HG02623 (cell line): ENCODE measurements around the gene ZNF622.
"Not testable (repeated sequence)": the region's sequence is repeated elsewhere in the genome, so short reads cannot be mapped to it uniquely, and the experiment has no call there.

Source experiments
- ATAC-seq: cut with Tn5 transposase; IDR thresholded peaks from one replicate; pipeline ENCODE4 v1.9.1; 2021; ENCODE audit warnings: moderate library complexity; ENCODE audit not compliant: unreplicated experiment

The ZNF622 gene

DNA sequence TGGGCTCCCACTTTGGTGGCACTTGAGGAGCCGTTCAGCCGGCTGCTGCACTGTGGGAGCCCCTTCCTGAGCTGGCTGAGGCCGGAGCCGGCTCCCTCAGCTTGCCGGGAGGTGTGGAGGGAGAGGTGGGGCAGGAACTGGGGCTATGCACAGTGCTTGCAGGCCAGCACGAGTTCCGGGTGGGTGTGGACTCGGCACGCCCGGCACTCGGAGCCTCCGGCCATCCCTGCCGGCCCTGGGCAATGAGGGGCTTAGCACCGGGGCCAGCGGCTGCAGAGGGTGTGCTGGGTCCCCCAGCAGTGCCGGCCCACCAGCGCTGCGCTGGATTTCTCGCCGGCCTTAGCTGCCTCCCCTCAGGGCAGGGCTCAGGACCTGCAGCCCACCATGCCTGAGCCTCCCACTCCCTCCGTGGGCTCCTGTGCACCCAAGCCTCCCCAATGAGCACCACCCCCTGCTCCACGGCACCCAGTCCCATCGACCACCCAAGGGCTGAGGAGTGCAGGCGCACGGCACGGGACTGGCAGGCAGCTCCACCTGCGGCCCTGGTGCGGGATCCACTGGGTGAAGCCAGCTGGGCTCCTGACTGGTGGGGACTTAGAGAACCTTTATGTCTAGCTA, 29.4 kb downstream of the ZNF622 start:
- ATAC-seq: not testable (repeated sequence)

DNA sequence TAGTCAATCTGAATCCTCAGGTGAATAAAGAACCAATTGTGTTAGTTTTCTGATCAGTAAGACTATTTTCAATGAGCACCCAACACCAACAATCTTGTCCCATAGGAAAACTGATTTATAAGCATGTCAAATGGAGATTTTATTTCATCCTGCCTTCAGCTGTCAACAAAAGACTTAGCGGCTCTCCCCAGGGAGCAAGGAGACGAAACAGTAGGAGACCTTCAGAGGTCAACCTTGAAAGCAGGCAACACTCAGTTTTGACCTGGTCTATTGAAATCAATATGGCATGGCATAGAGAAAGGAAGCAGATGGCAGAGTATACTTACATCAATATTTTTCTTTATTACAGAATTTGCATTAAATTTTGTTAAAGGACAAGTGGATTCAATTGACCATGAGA, 34.1 kb downstream of the ZNF622 start:
- no peak for ATAC-seq

DNA sequence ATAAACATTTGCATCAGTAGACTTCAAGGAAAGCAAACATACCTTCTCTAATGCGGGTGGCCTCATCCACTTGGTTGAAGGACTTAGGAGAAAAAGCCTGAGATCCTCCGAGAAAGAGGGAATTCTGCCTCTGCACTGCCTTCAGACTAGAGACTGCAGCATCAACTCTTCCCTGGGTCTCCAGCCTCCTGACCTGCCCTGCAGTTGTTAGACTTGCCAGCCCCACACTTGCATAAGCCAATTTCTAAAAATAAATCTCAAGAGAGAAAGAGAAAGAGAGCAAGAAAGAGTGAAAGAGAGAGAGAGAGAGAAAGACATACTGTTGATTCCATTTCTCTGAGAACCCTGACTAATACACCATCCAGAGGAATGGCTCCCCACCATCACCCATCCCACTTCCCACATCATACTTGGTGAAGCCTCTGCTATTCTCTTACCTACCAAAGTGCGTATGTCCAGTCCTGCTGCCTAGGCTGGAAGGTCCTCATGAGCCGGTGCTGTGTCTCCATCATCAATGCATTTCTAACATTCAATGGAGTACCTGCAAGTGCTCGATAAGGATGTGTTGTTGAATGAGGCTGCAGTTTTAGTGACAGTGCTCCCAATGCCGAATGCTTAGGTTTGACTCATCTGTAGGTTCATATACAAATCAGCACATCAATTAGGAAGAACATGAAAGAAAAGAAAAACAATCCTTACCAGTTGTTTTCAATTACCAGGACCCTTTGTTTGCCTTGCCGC, 35.1 kb downstream of the ZNF622 start:
- ATAC-seq: no peak

DNA sequence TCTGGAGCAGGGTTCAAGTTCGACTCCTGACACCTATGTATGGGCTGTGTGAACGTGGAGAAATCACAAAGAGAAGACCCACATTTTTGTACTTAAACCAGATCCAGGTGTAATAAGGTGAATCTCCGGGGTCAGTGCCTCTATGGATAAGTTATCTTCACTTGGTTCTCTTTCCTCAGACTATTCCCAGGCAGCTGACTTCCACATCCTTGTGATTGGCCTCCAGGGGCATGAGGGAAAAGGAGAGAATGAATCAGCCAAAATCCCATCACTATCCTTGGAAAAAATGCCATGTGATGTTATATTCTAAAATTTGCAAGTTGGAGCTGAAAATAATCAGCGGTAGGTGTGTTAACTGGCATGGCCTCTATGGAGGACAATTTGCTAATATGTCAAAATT, 37.2 kb downstream of the ZNF622 start:
- no peak for ATAC-seq

DNA sequence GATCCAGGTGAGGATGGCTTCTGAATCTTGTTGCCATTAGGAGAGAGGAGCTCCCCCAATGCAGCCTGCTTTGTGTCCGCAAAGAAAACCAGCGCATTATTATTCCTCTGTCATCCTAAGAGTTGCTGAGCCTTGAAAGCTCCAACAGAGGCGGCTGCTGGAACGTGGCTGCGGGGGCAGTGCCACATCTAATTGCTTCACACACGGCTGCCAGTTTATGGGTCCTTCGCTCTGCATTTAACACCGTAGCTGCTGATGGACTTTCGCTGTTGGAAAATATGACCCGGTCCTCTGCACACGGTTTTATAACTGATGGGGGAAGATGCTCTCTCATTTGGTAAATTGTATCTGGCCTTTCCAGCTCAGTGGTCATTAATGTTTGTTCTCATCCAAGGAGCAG, 38.0 kb downstream of the ZNF622 start:
- no peak for ATAC-seq

DNA sequence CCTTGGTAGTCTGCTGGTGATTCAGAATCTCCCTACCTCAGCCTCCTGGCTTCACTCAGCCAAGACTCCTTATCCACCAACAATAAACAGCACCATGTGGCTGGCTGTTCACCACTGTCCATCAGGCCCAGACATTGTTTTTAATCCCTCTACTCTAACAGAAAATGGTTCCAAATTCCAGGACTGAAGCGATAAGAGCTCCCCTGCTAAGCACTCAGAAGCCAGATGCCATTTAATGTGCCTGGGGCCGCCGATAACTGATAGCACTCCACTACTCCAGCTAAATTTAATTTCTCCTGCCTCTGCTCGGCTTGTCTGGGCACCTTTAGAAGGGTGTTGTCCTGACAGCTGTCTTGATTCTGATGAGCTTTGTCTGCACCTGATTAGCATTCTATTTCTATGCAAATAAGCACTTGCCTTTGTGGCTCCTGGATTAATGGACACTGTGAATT, 47.1 kb downstream of the ZNF622 start:
- no peak for ATAC-seq

DNA sequence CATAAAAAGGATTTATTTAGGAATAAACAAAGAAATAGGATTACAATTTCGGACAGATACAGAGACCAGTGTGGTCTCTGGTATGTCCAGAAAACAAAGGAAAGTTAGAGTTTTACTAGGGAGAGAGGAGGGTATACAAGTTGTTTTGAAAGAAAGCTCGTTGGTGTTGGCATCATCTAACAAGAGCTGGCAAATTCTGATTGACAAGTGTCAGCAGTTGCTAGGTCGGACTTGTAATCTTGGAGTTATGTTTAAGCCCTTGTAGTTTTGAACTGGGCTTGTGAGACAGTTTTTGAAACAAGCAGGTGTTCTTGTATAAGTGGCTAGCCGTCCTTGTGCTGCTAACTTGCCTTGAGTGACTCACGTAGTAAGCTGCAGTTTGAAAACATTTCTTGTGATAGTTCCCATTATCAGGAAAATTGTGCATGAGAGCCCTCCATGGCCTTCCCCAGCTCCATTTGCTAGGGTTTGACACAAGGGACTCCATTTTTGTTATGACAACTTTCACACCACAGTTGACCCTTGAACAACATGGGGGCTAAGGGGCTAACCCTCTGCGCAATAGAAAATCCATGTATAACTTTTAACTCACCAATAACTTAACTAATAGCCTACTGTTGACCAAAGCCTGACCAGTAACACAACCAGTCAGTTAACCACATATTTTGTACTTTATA, 48.1 kb downstream of the ZNF622 start:
- ATAC-seq: no peak

DNA sequence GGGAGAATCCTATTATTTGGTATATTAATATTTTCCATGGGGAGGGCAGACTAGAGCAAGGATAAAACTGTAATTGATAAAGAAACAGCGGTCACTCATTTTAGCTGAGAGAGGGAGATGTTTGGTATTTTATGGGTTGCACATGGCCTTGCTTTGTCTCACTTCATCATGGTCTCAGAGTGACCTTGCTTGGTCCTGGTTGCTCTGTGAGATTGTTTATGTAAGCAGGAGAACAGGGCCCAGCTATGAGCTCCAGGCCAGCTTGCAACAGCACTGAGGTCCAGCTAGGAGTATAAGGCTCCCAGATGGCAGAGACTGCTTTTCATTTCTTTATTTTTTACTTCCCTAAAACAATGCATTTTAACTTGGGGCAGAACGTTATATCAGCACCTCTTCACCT, 50.7 kb downstream of the ZNF622 start:
- no peak for ATAC-seq

DNA sequence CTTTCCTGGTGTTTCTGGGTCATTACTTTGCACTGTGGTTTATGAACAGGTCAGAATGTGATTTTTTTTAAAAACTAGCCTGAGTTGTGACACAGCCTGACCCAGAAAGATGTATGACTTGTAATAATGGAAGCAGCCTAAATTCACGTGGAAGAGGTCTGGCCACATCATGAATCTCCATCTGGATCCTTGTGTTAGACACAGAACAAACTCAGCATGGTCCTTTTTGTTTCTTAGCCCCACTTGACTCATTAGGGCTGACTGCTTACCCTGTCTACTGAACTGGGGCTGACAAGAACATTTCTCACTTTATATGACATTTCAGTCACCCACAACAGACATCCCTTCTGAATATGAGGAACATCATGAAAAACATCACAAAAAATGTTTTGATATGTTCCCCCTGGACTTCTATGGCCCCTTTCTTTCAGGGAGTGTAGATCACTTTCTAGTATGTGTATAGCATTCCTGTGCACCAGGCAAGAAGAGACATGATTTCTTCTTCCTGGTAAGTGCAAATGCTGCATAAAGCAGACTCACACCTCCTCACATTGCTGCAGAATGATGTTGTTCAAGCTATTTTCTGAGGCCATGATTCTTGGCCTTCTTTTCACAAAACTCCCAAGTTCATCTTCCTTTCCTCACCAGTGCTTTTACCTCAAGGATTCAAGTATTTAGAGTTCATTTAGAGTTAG, 52.3 kb downstream of the ZNF622 start:
- no peak for ATAC-seq

DNA sequence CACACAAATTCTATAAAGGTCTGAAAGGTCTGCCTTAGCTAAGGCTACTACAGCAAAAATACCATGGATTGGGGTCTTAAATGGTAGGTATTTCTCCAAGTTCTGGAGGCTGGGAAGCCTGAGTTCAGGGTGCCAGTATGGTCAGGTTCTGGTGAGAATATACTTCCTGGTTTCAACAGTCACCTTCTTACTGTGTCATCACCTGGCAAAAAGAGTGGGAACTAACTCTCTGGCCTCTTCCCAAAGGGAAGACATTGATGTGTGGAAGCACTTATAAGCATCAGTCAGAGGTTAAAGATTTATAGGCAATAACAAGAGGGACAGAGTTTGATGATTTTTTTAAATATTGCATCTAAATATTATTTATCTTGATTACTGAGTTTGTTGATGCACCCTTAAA, 53.0 kb downstream of the ZNF622 start:
- no peak for ATAC-seq

DNA sequence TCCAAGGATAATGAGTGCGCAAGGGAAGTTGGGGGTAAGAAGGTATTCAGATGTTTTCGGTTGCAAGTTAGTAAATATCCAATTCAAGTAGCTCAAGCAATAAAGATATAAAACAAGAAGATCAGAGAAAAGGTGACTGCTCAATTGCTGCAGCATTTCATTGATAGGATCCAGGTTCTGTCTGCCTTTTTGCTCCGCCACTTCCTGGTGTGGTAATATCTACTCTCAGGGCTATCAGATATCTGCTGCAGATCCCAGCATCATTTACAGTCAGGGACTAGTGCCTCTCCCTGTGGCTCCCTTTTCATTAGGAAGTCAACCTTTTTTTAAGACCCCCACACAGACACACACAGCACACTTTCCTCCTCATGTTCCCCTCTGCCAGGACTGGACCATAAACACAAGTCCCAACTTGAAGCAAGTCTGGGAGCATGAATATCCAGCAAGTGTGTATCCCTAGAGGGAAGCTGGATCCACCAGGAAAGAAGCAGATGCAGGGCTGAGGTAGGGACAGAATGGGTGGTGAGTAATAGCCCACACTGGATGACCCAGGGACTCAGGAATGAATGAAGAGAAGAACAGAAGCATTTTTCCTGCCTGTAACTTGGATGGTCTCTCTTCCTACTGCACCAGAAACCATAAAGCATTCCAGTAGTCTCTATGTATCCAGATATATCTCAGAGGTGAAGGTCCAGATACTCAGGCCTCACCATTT, 53.7 kb downstream of the ZNF622 start:
- no peak for ATAC-seq

DNA sequence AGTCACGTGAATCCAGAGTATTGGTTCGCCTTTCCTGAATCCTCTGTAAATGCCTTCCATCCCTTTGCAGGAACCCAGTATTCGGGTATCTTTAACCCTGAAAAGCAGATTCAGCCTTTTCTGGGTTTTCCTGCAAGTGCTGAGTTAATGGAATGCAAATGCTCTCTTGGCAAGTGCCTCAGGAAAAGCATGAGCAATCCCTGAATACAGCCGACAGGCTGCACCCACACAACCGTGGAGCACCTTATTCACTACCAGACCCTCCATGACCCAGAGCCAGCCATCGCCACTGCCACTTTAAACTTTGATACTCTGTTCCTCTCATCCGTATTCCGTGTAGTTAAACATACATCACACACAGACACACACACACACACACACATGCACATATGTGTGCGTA, 54.4 kb downstream of the ZNF622 start:
- no peak for ATAC-seq

DNA sequence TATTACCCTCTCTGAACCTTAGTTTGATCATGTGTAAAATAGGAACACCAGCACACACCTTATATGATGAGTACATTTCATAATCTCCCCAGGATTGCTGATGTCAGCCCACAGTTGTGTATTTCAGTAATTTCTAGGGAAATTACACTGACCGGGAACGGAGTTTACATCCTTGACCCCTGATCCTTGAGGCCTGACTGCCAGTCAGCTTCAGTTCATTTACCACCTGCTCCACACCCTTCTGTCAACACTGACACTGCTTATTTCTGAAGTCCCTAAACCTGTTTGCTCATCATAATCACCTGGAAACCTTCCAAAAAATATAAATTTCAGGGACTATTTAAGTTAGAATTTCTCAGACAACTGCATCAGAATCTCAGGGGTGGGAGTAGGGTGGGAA, 55.3 kb downstream of the ZNF622 start:
- no peak for ATAC-seq

DNA sequence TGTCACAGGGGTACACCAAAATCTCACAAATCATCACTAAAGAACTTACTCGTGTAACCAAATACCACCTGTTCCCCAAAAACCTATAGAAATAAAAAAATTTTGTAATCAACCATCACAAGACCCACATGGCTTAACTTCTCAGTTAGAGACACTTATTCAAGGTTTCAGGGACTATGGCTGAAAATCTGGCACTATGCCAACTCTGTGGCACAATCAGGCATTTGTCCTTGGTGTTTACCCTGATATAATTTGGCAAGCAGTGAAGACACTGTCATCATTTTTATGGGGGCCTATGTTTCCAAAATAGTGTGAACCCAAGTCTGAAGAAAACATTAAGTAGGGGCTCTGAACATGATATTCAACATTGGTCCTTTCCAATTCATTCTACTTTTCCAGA, 59.0 kb downstream of the ZNF622 start:
- ATAC-seq: no peak

DNA sequence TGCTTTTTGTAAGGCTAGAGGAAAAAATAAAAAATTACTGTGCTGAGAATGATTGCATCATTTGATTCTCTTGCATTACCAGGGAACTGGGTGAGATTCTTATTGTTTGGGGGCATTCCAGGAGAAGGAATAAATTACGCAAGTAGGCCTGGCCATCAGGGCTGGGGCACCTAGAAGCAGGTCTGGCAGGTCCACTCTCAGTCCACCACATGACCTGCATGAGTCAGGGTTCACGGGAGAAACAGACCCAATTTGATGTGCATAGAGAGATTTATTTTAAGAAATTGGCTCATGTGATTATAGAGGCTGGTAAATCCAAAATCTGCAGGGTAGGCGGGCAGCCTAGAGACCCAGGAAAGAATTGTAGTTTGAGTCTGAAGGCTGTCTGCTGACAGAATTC, 59.6 kb downstream of the ZNF622 start:
- no peak for ATAC-seq
